OCI-LY1 (cell line): ENCODE results near the gene KPTN.

Experiments used
- CTCF ChIP-seq: fragments of 200-600 bp; sonication (generic), shearing (Covaris generic); IDR thresholded peaks from 2 replicates; pipeline ENCODE4 v1.5.1; 2017; ENCODE audit warnings: mild to moderate bottlenecking, antibody characterized with exemption, low read length, moderate library complexity, mixed read lengths
- EZH2 ChIP-seq: fragments of 200-600 bp; sonication (generic), shearing (Covaris generic); IDR thresholded peaks from 2 replicates; pipeline ENCODE4 v1.8.0; 2017; ENCODE audit warnings: borderline replicate concordance, mixed run types, mild to moderate bottlenecking, antibody characterized with exemption, low read length, moderate library complexity, mixed read lengths

DNA sequence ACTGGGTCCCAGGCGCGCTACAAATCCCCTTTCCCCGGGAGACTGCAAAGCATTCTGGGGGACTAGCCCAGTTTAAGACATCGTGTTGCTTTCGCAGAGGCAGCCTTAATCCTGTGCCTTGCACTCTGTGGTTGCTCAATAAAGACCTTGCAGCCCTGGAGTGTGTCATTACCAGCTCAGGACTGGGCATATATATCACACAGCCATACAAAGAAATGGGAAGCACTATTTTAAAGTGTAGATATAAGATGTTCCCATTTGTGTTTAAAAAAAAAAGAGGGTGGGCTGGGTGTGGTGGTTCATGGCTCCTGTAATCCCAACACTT is 19.8 kb upstream of the KPTN start:
- TF ChIP-seq CTCF, result no peak
- TF ChIP-seq EZH2, result no peak
